Activated CD4-positive, alpha-beta T cell treated with anti-CD3 and anti-CD28 coated beads for 48 hours (primary cell): ENCODE measurements around the gene NHLRC4.

Source experiments
- DNase-seq: peaks from one replicate; pipeline ENCODE4 v3.0.0-alpha.2; 2020

The NHLRC4 gene

DNA sequence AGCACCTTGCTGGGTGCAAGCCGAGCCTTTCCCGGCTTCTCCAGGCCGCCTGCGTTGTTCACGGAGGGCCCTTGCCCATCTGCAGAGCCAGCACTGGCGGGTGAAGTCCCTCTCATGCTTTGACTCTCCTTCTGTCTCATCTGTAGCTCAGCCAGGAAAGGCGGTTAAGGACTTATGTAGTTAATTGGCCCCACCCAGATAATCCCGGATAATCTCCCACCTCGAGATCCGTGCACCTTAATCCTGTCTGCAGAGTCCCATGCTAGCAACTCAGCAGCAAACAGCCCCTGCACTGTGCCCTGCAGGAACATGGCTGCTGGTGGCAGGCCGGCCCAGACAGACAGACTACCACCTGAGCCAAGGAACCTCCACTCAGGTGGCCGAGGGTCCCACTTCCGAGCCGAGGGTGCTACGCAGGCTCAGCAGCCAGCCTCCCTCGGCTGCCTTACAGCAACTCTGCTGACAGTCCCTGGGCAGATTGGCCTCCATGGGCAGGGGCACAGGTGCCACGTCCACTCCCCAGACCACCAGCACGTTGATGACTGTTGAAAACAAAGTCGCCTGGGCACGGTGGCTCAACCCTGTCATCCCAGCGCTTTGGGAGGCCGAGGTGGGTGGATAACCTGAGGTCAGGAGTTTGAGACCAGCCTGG, 40.0 kb downstream of the NHLRC4 start:
- DNase-seq, result no peak

DNA sequence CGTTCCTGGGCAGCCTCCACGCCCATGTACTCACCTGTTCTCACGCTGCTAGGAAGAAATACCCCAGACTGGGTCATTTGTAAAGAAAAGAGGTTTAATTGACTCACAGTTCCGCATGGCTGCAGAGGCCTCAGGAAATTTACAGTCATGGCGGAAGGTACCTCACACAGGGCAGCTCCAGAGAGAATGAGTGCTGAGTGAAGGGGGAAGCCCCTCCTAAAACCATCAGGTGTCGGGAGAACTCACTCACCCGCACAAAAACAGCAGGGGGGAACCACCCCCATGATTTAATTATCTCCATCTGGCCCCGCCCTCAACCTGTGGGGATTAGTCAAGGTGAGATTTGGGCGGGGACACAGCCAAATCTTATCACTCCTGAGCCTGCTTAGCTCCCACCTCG, 41.2 kb downstream of the NHLRC4 start:
- peak; percentile 83 for DNase-seq

DNA sequence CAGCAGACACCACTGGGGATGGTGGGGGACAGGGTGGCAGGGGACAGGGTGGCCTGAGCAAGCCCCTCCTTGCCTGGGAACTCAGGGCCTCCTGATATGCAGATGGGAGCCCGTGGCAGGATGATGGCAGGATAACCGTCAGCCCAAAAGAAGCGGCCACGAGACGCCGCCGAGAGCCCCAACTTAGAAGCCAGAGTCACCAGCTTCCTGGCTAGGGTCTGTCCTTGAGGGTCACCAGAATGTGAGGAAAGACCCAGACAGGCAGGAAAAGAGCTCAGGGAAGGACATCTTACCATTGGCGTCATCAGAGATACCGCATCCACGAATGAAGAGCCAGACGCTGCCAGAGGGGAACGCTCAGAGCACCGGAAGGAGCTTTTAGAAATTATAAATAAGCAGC, 42.5 kb downstream of the NHLRC4 start:
- no peak for DNase-seq

DNA sequence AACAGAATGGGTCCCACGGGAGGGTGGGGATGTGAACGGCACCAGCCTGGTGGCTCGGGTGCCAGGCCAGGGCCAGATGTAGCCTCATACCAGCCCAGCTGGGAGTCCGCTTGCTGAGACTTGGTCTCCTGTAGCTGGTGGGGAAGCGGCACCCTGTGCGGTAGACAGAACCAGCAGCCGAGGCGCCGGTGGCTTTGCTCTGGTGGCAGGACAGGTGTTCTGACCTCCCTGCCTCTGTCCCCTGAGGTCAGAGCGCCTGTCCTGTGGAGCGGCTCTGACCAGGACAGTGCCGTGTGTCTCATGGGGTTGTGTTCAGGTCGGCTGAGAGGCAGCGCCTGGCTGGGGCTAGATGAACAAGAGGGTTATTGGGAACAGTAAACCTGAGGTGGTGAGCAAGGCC, 43.2 kb downstream of the NHLRC4 start:
- DNase-seq, result no peak

DNA sequence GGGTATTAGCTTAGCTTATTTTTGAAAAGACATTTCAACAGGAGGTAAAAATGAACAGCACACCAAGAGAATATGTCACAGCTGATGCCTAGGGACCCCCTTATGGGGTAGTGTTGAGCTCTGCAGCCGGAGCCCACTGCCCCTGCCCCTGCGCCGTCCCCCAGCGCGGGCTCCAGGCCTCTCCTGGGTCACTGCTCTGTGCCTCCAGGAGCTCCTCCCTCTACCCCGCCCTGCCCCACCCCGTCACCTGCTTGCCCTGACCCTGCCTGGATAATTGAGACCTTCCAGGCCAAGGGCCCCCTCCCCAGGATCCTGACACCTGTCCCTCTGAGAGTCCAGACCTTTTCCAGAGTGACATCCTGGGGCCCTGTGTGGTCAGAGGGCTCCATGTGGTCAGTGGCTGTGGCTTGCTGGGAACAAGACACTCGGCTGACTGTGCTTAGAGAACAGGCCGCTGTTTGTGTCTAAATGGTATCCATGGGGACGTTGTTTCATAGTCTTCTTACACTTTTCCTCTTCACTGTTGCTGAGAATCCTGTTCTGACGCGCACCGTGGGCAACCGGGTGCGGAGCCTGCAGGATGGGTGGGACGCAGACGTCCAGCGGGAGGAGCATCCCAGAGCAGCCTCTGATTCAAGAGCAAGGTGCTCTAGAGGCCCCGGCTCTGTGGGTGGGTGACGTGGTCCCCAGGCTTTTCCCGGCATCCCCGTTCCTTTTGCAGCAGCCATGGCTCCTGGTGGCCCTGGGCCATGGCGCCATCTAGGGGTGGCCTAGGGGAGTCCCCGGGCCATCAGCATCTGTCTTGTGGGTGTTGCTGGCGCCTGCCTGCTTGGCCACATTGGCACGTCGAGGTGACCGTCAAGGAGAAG, 43.9 kb downstream of the NHLRC4 start:
- DNase-seq, result peak; percentile 76

DNA sequence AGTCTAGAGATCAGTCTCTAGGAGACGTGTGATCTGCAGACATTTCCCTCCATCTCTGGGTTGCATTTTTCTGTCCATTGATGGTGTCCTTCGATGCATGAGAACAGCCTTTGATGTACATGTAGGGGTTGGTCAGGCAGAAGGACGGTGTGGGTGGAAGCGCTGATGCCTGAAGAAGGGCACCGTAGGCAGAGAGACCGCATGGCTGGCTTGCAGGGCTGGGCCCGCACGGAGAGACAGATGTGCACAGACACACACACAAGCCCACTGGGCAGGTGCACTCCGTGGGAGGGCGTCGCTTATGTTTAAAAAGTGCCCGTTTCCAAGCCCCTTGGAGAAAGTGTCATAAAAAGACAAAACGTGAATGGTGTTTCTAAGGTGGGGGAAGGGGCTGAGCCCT, 48.3 kb downstream of the NHLRC4 start:
- no peak for DNase-seq

DNA sequence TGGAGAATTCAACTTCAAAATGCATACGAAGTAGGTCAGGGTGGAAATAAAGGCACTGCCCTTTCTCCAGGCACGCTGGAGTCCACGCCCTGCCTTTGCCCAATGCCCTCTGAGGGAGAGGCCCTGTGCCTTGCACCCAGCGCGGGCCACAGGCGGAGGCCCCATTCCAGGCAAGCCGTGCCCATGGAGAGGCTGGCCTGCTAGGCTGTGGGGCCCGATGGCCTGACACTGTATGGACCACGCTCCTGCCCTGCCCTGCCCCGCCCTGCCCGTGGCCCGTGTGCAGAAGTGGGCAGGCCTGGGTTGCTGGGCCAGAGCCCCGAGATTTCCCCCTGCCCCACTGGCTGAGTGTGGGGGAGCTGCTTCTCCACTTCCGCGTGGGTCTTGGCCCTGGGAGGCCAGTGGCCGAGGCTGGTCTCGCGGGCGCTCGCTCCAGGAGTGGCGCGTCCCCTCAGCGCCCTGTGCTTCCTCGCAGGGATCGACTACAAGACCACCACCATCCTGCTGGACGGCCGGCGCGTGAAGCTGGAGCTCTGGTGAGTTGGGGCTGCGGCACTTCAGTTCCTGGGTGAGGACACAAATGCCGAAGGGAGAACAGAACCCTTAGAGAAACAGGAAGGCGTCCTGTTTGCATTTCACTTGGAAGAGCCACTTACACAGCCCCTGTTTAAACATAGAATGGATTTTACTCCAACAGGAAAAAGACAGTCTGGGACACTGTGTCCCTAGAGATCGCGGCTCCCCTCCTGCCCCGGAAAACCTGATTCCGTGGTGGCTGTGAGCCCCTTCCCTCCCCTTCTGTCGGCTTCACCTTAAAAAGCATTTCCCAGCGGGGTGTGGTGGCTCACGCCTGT, 50.2 kb downstream of the NHLRC4 start:
- no peak for DNase-seq

DNA sequence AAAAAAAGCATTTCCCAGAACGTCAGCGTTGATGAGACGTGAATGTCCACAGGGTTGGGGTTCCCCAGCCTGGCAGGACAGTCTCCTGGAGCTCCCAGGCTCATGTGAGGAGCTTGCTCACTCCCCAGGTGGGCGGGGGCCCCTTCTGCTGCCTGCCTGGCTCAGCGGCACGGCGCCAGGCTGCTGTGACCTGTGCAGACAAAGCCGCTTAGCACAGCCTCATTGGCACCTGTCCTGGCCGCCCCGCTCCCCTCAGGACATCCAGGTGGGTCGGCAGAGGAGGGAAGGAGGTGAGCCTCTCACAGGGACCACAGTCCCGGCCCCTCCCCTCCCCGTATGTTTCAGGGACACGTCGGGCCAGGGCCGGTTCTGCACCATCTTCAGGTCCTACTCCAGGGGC, 51.0 kb downstream of the NHLRC4 start:
- DNase-seq, result no peak
